NCI-H82 (cell line): ENCODE results near the gene HCN4.
A peak's percentile ranks its signal among the peaks of the same experiment; 100 is the strongest.

Source experiments
- DNase-seq: peaks from one replicate; lab custom pipeline; 2025; lab: John Stamatoyannopoulos, UW

The HCN4 gene

DNA sequence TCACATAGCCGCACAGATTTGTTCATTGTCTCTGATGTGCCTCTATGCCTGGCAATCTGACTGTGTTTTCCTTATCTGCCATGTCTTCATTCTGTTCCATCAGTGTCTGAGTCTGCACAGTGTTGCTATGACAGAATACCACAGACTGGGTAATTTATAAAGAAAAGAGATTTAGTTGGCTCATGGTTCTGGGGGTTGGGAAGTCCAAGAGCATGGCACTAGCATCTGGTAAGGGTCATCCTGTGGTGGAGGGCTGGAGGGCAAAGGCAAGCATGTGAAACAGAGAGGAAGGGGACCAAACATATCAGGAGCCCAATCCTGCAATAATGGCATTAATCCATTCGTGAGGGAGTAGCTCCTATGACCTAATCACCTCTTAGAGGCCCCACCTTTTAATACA lies 11.9 kb upstream of the HCN4 start:
- no peak for DNase-seq

GRCh38 chr15:73378089-73378488 lies 9.3 kb upstream of the HCN4 start:
- DNase-seq = no peak

- peak; percentile 40 for DNase-seq
Measured at GRCh38 chr15:73375755-73376305, 7.1 kb upstream of the HCN4 start.

DNA sequence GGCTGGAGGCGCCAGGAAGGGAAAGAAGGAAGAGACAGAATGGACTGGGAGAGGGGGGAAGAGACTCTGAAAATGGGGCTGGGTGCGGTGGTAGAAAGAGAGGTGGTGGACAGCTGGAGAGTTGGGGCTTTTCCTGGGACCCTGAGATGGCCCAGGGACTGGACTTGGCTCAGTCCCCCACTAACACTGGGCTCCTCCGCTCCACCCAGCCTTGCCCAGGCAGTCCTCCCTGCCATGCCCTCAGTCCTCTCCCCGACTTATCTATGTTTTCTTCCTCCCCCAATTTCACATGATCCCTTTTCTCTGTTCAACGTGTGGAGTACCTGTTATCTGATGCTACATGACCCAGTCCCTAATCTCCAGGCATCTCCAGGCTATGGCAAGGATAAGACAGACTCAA lies 6.3 kb upstream of the HCN4 start:
- DNase-seq = no peak

- no peak for DNase-seq
Measured at GRCh38 chr15:73374604-73375003, 5.8 kb upstream of the HCN4 start.

DNA sequence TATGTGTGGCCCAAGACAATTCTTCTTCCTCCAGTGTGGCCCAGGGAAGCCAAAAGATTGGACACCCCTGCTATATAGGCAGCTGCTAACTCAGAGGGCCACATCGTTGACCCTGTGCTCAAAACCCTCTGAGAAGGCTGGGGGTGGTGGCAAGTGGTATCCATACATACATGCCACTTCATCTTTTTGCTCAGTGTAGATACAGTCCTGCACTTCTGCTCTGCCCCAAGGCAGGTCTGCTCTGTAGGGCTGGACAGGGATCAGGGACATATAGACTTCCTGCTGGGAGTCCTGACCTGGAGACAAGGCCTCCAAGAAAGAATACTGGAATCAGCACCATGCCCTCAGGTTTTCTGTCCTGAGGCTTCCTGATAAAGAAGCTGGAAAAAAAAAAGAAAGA lies 4.5 kb upstream of the HCN4 start:
- no peak for DNase-seq

- DNase-seq = no peak
Measured at GRCh38 chr15:73371812-73372211, 3.1 kb upstream of the HCN4 start.

DNA sequence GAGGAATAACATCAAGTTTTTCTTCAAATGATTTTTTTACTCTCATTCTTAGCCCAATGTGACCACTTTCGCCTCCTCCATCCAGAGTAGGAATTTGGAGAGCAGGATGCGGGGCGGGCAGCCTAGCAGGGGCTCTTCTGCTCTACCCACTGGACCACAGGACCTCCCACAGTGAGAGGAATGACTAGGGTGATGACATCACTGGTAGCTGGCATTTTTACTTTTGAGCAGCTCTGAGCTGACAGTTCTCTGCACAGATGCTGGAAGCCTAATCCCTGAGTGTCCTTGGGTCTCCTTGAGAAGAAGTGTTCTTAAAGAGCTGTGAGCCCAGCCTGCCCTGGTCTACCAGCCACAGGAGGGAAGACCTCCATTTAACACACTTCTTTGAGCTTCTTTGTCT lies 1.4 kb upstream of the HCN4 start:
- DNase-seq = peak; percentile 66

DNA sequence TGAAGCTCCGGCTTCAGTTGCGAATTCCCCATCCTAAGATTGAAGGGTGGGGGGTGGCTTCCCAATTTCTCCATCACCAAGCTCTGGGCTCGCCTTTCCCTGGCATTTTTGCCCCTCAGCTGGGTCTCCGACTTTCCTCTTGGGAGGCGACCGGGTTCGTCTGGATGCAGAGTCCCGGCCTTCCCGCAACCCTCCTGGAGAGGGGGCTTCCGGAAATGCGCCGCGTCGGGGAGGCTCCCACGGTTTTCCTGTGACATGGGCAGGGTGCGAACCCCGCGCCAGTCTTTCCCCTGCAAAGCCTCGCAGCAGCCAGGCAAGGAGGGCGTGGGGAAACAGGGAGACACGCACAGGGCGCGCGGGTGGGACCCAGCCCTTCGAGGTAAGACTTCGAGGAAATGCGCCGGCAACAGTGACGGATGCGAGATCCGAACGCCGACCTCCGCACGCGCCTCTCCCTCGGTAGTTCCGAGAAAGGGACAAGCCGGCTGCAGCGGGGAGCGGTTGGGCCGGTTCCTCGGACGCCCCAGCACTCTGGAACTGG lies 466 bp upstream of the HCN4 start:
- DNase-seq = no peak

- no peak for DNase-seq
Measured at GRCh38 chr15:73367624-73368300, 996 bp downstream of the HCN4 start.

DNA sequence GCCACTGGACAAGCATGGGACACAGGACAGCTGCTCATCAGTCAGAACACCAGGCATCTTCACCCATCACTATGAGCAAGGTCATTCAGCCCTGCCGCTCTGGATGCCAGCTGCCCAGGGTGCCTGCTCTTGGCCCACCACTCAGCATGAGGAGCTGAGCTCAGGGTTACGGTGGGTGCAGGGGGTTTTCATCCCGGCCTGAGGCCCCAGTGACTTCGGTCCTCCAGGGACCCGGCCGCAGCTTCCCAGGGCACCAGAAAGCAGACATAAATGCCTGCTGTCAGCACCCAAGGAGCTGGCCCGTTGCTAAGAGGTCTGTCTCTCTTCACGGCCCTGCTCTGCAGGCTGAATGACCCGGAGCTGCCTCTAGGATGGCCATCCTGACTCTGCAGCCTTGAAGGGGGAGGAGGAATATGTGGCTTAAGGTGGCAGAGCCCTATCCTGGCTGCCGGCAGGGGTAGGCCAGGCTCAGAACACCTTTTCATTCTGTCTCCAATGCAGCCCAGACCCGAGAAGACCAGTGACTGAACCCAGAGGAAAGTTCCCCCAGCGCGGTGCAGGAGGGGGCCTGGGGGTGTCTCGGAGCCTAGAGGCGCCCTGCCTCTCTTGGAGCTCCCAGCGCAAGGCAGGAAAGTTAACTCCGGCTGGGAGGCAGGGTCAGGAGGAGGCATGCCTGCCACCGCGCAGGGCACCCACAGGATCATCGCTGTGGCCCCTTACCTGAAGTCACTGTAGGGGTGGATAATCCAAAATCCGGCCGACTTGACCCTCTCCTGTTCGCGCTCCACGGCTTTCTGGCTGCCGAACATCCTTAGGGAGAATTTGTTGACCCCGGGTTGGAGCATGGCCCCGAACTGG lies 1.8 kb downstream of the HCN4 start:
- DNase-seq = peak; percentile 23

- no peak for DNase-seq
Measured at GRCh38 chr15:73364070-73364469, 4.7 kb downstream of the HCN4 start.

DNA sequence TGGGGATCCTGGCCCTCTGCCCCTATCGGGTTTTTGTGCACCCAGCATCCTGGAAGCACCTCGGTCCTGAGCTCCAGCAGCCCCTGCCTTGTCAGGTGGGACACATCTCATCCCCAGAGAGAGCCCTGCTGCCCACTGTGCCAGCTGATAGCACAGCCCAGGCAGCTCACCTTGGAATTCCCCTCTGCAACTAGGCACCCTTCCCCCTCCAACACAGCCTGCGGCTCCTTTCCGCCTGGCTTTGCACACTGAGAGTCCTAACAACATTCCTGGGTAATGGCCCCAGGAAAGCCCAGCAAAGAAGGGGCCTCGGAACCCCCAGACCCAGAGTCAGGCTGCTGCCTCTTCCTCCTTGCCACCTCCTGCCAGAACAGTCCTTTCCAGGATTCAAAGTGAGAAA lies 5.9 kb downstream of the HCN4 start:
- no peak for DNase-seq

GRCh38 chr15:73361337-73361736 lies 7.4 kb downstream of the HCN4 start:
- no peak for DNase-seq

- DNase-seq = no peak
Measured at GRCh38 chr15:73359651-73360050, 9.1 kb downstream of the HCN4 start.

DNA sequence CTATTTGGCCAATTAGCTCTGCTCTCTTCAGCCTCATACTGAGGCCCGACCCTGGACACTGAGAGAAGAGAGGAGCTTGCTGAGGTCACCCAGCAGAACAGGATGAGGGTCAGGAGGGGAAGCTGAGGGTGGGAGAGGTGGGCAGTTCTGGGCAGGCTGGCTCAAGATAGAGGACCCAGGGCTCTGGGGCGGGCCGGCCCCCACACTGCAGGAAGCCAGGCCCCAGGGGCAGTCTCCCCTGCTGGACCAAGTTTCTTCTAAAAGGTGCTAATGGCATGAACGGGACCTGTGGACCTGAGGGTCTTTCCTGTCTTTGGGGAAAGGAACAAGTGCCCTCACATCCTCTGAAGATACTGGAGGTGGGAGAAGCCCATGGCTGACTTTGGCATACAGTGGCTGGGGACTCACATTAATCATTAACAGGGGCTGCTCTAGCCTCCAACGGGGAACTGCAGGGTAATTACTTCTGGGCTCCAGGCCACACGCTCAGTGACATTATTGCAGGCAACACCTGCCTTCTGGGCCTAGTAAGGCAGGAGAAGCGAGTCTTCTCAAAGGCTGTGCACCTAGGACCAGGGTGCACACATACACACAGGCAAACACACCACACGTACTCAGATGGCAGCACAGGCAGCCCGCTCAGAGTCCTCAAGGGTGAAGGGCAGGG lies 10.6 kb downstream of the HCN4 start:
- DNase-seq = no peak

- DNase-seq = no peak
Measured at GRCh38 chr15:73355612-73356265, 13.0 kb downstream of the HCN4 start.

GRCh38 chr15:73354241-73354640 lies 14.5 kb downstream of the HCN4 start:
- DNase-seq = no peak

- no peak for DNase-seq
Measured at GRCh38 chr15:73353734-73354133, 15.0 kb downstream of the HCN4 start.

GRCh38 chr15:73352082-73352481 lies 16.7 kb downstream of the HCN4 start:
- DNase-seq = no peak

GRCh38 chr15:73349191-73349590 lies 19.6 kb downstream of the HCN4 start:
- no peak for DNase-seq

- no peak for DNase-seq
Measured at GRCh38 chr15:73346735-73347312, 21.9 kb downstream of the HCN4 start.
